Small intestine (tissue), 7 donors: Measurements from ENCODE around the gene ATXN7L2. TPM values are rescaled to one million over a fixed set of nuclear protein-coding genes. Genes with fewer than 3 reads are reported as not detected.

Experiments
- DNase-seq, 2 donors: peaks; one replicate each; pipeline versions ENCODE4 v3.0.0 to v3.0.0-alpha.2; 2013
- FAIRE-seq: peaks from 2 replicates; lab custom pipeline; 2012; peaks lifted over from hg19 to GRCh38; lab: Jason Lieb, UNC
- H3K27ac ChIP-seq, 3 donors: one replicate each; pipeline ENCODE4 v1.5.1; 2013; ENCODE audit warnings: low read length in 2 of 3, mild to moderate bottlenecking in 2 of 3, control low read depth in 1 of 3, inconsistent platforms in 1 of 3, low read depth in 1 of 3, moderate library complexity in 1 of 3
- H3K27me3 ChIP-seq, 3 donors: one replicate each; pipeline ENCODE4 v1.6.1; 2013; ENCODE audit warnings: low read length in 3 of 3, inconsistent platforms in 1 of 3; ENCODE audit not compliant: control insufficient read depth in 3 of 3, insufficient read depth in 3 of 3
- H3K36me3 ChIP-seq, 3 donors: one replicate each; pipeline ENCODE4 v1.6.1; 2013; ENCODE audit warnings: low read length in 3 of 3, inconsistent platforms in 1 of 3, low read depth in 1 of 3, mild to moderate bottlenecking in 1 of 3, moderate library complexity in 1 of 3; ENCODE audit not compliant: control insufficient read depth in 3 of 3, insufficient read depth in 2 of 3
- H3K4me1 ChIP-seq, 3 donors: one replicate each; pipeline ENCODE4 v1.6.1; 2013; ENCODE audit warnings: low read length in 2 of 3, inconsistent platforms in 1 of 3, low read depth in 1 of 3, mild to moderate bottlenecking in 1 of 3, moderate library complexity in 1 of 3; ENCODE audit not compliant: control insufficient read depth in 3 of 3, insufficient read depth in 2 of 3
- H3K4me3 ChIP-seq, 3 donors: one replicate each; pipeline ENCODE4 v1.5.1; 2013; ENCODE audit warnings: low read length in 3 of 3, control low read depth in 1 of 3, inconsistent platforms in 1 of 3, low read depth in 1 of 3, mild to moderate bottlenecking in 1 of 3, moderate library complexity in 1 of 3
- H3K9me3 ChIP-seq, 2 donors: one replicate each; pipeline ENCODE4 v1.6.1; 2013; ENCODE audit warnings: low read depth in 1 of 2, low read length in 1 of 2; ENCODE audit not compliant: control insufficient read depth in 2 of 2, insufficient read depth in 1 of 2
- WGBS, 3 donors: extraction: QIAGEN DNeasy Blood & Tissue Kit; methylation state at CpG; one replicate each; pipeline ENCODE4 v1.1.7; 2013; 5-methylcytosine and 5-hydroxymethylcytosine counted together
- polyA plus RNA-seq, 4 donors: library from polyadenylated mRNA; stranded (reverse) in 3 of 4; unstranded in 1 of 4; fragments of 200-250 nt in 3 of 4; fragments of 120-200 nt in 1 of 4; gene quantifications; one replicate each; pipeline versions ENCODE4 v1.2.1 to v1.2.3, GENCODE V29; 2013
- donor health status: healthy with polysubstance abuse.
- donor health status: control.
- donor health status: control.
- donor health status: Bipolar disorder and iron deficiency.
- donor health status: healthy.

Gene ATXN7L2
- polyA plus RNA-seq, 4 donors, result 4.8 to 8.9 (median 6.2) TPM

- no peak for FAIRE-seq
- no peak overlapping the region for H3K4me3 ChIP-seq
- H3K27ac ChIP-seq, result no peak overlapping the region
- H3K36me3 ChIP-seq, result no peaks in the 10 kb centered on the region
- no peak for DNase-seq
- peaks cover 0 to 7% (median 5%) of the 10 kb centered on the region in 3 donors for H3K4me1 ChIP-seq
- H3K9me3 ChIP-seq, result no peaks in the 10 kb centered on the region
- WGBS, 3 donors, result 81 to 86% (median 85%) methylated on average over 3 of the region's 3 CpGs
- peaks cover 0 to 62% (median 0%) of the 10 kb centered on the region in 3 donors for H3K27me3 ChIP-seq
These were observed 3.8 kb upstream of the ATXN7L2 start for GRCh38 chr1:109479901-109480300.

GRCh38 chr1:109481646-109482045 lies 2.1 kb upstream of the ATXN7L2 start:
- Histone ChIP-seq H3K27me3 (peaks cover 0 to 45% (median 0%) of the 10 kb centered on the region in 3 donors), H3K36me3 (peaks cover 0 to 7% (median 0%) of the 10 kb centered on the region in 3 donors), H3K4me1 (peaks cover 0 to 7% (median 6%) of the 10 kb centered on the region in 3 donors), H3K9me3 (no peaks in the 10 kb centered on the region), H3K27ac (no peak overlapping the region), H3K4me3 (no peak overlapping the region)
- no peak for FAIRE-seq
- no peak for DNase-seq
- WGBS, 3 donors, result 75 to 80% (median 76%) methylated on average over 2 of the region's 2 CpGs

- FAIRE-seq (no peak), DNase-seq (no peak)
- no peak overlapping the region for H3K27ac ChIP-seq
- no peaks in the 10 kb centered on the region for H3K9me3 ChIP-seq
- H3K36me3 ChIP-seq, result peaks cover 0 to 11% (median 0%) of the 10 kb centered on the region in 3 donors
- peaks cover 0 to 43% (median 0%) of the 10 kb centered on the region in 3 donors for H3K27me3 ChIP-seq
- no peak overlapping the region for H3K4me3 ChIP-seq
- peaks cover 0 to 7% (median 6%) of the 10 kb centered on the region in 3 donors for H3K4me1 ChIP-seq
These were observed 1.5 kb upstream of the ATXN7L2 start for GRCh38 chr1:109482242-109482641.

- H3K9me3 ChIP-seq, result no peaks in the 10 kb centered on the region
- peaks cover 0 to 7% (median 6%) of the 10 kb centered on the region in 3 donors for H3K4me1 ChIP-seq
- no peak overlapping the region for H3K27ac ChIP-seq
- H3K27me3 ChIP-seq, result peaks cover 0 to 39% (median 0%) of the 10 kb centered on the region in 3 donors
- FAIRE-seq, result no peak
- no peak for DNase-seq
- peak overlapping the region; percentile 59 to 64 (median 62) for H3K4me3 ChIP-seq
- WGBS, 3 donors, result 8 to 13% (median 9%) methylated on average over 28 to 29 of the region's 29 CpGs
- H3K36me3 ChIP-seq, result peaks cover 0 to 19% (median 0%) of the 10 kb centered on the region in 3 donors
These were observed 674 bp upstream of the ATXN7L2 start for GRCh38 chr1:109482791-109483671.

- H3K27me3 ChIP-seq, result peaks cover 0 to 28% (median 0%) of the 10 kb centered on the region in 3 donors
- H3K4me3 ChIP-seq, result peak overlapping the region; percentile 49 to 64 (median 62)
- H3K36me3 ChIP-seq, result peaks cover 0 to 34% (median 0%) of the 10 kb centered on the region in 3 donors
- no peak overlapping the region for H3K27ac ChIP-seq
- no peak for DNase-seq
- no peak for FAIRE-seq
- 22 to 25% (median 23%) methylated on average over 15 of the region's 15 CpGs for WGBS, 3 donors
- H3K9me3 ChIP-seq, result no peaks in the 10 kb centered on the region
- peaks cover 0 to 7% (median 6%) of the 10 kb centered on the region in 3 donors for H3K4me1 ChIP-seq
These were observed 842 bp downstream of the ATXN7L2 start for GRCh38 chr1:109484519-109484975.

- H3K27me3 ChIP-seq, result peaks cover 0 to 28% (median 0%) of the 10 kb centered on the region in 3 donors
- H3K9me3 ChIP-seq, result no peaks in the 10 kb centered on the region
- peaks cover 0 to 39% (median 0%) of the 10 kb centered on the region in 3 donors for H3K36me3 ChIP-seq
- DNase-seq (no peak), FAIRE-seq (no peak)
- no peak overlapping the region for H3K27ac ChIP-seq
- peaks cover 0 to 7% (median 6%) of the 10 kb centered on the region in 3 donors for H3K4me1 ChIP-seq
- H3K4me3 ChIP-seq, result no peak overlapping the region
- WGBS, 3 donors, result 3 to 20% (median 17%) methylated on average over 2 to 3 of the region's 3 CpGs
These were observed 1.3 kb downstream of the ATXN7L2 start for GRCh38 chr1:109485001-109485400.

- 70 to 83% (median 76%) methylated on average over 5 of the region's 5 CpGs for WGBS, 3 donors
- no peak for DNase-seq
- Histone ChIP-seq H3K9me3 (no peaks in the 10 kb centered on the region), H3K27me3 (peaks cover 0 to 8% (median 0%) of the 10 kb centered on the region in 3 donors), H3K27ac (no peak overlapping the region), H3K4me1 (peaks cover 0 to 7% (median 6%) of the 10 kb centered on the region in 3 donors), H3K4me3 (no peak overlapping the region), H3K36me3 (peaks cover 0 to 57% (median 0%) of the 10 kb centered on the region in 3 donors)
- no peak for FAIRE-seq
These were observed 3.6 kb downstream of the ATXN7L2 start for GRCh38 chr1:109487261-109487660.

- Histone ChIP-seq H3K27me3 (peaks cover 0 to under 1% (median 0%) of the 10 kb centered on the region in 3 donors), H3K4me1 (peaks cover 0 to 6% (median 3%) of the 10 kb centered on the region in 3 donors), H3K36me3 (peaks cover 0 to 58% (median 0%) of the 10 kb centered on the region in 3 donors), H3K4me3 (no peak overlapping the region), H3K9me3 (no peaks in the 10 kb centered on the region), H3K27ac (no peak overlapping the region)
- no peak for DNase-seq
- FAIRE-seq, result no peak
- 80 to 87% (median 85%) methylated on average over 5 of the region's 5 CpGs for WGBS, 3 donors
These were observed 4.5 kb downstream of the ATXN7L2 start for GRCh38 chr1:109488201-109488600.
